Lung microvascular endothelial cell (primary cell): ENCODE results near the gene IL1F10. TPM values are rescaled to one million over a fixed set of nuclear protein-coding genes. Genes with fewer than 3 reads are reported as not detected.
A peak's percentile ranks its signal among the peaks of the same experiment; 100 is the strongest.

ENCODE experiments used
- DNase-seq, 2 donors: peaks; one replicate each; pipeline versions ENCODE4 v3.0.0 to v3.0.0-alpha.2; 2010; ENCODE audit warnings: low read depth in 2 of 2
- total RNA-seq: library from RNA; depleted of rRNA; stranded (reverse); fragments of >200 nt; gene quantifications from 2 replicates; pipeline ENCODE4 v1.2.1, GENCODE V29; 2014

Gene IL1F10
- total RNA-seq, 1 donor from 2014 or later = not detected

GRCh38 chr2:113058998-113059960, 8.5 kb upstream of the IL1F10 start, which contains the start of gene IL36RN:
IL36RN (plus strand) TSS chr2:113059198; CDS start chr2:113059439, 241 bp downstream.
- DNase-seq = no peak

GRCh38 chr2:113060396-113060795, 7.4 kb upstream of the IL1F10 start:
- DNase-seq = no peak

GRCh38 chr2:113060796-113061195, 7.0 kb upstream of the IL1F10 start:
- DNase-seq = no peak

- no peak for DNase-seq
Observed at GRCh38 chr2:113061241-113061640, 6.5 kb upstream of the IL1F10 start.

- no peak for DNase-seq
Observed at GRCh38 chr2:113061896-113062770, 5.6 kb upstream of the IL1F10 start.

GRCh38 chr2:113064281-113064680, 3.5 kb upstream of the IL1F10 start:
- no peak for DNase-seq

GRCh38 chr2:113064898-113065297, 2.9 kb upstream of the IL1F10 start:
- DNase-seq = no peak

GRCh38 chr2:113068249-113068648, 479 bp downstream of the IL1F10 start:
- no peak for DNase-seq

- DNase-seq = no peak
Observed at GRCh38 chr2:113068706-113069485, 1.1 kb downstream of the IL1F10 start.

- no peak for DNase-seq
Observed at GRCh38 chr2:113069676-113070605, 2.2 kb downstream of the IL1F10 start.

- DNase-seq = no peak
Observed at GRCh38 chr2:113070606-113070975, 2.8 kb downstream of the IL1F10 start.

GRCh38 chr2:113072584-113072983, 4.8 kb downstream of the IL1F10 start:
- no peak for DNase-seq

GRCh38 chr2:113073325-113073834, 5.6 kb downstream of the IL1F10 start:
- DNase-seq = no peak

- no peak for DNase-seq
Observed at GRCh38 chr2:113075030-113075429, 7.3 kb downstream of the IL1F10 start.

GRCh38 chr2:113075600-113075999, 7.8 kb downstream of the IL1F10 start:
- no peak for DNase-seq

GRCh38 chr2:113076954-113077669, 9.3 kb downstream of the IL1F10 start:
- no peak for DNase-seq

- DNase-seq = peak in 1 of 2 donors; percentile 3
Observed at GRCh38 chr2:113077921-113078320, 10.2 kb downstream of the IL1F10 start.

- peak; percentile 20 to 70 for DNase-seq
Observed at GRCh38 chr2:113078350-113078839, 10.6 kb downstream of the IL1F10 start.

GRCh38 chr2:113079131-113079530, 11.4 kb downstream of the IL1F10 start:
- DNase-seq = no peak
